GM21390 (cell line): ENCODE measurements around the gene C18orf63.
"Not testable (repeated sequence)": the region's sequence is repeated elsewhere in the genome, so short reads cannot be mapped to it uniquely, and the experiment has no call there.

Experiments used
- ATAC-seq: cut with Tn5 transposase; IDR thresholded peaks from one replicate; pipeline ENCODE4 v1.9.1; 2021; ENCODE audit not compliant: unreplicated experiment

C18orf63 gene

GRCh38 chr18:74315464-74316256, at the start of gene C18orf63:
TSS of gene C18orf63 (plus strand) at chr18:74315839. CDS start at chr18:74317866, 2,027 bp downstream.
- ATAC-seq: no peak

- ATAC-seq: no peak
These were observed 49.5 kb upstream of the C18orf63 start for GRCh38 chr18:74266161-74266560.

GRCh38 chr18:74268175-74268574, 47.5 kb upstream of the C18orf63 start:
- ATAC-seq: no peak

- no peak for ATAC-seq
These were observed 46.6 kb upstream of the C18orf63 start for GRCh38 chr18:74268933-74269620.

- no peak for ATAC-seq
These were observed 44.0 kb upstream of the C18orf63 start for GRCh38 chr18:74271635-74272034.

- ATAC-seq: no peak
These were observed 42.2 kb upstream of the C18orf63 start for GRCh38 chr18:74273394-74273793.

- ATAC-seq: no peak
These were observed 40.9 kb upstream of the C18orf63 start for GRCh38 chr18:74274700-74275099.

GRCh38 chr18:74275736-74276135, 39.9 kb upstream of the C18orf63 start:
- no peak for ATAC-seq

- no peak for ATAC-seq
These were observed 39.0 kb upstream of the C18orf63 start for GRCh38 chr18:74276609-74277008.

- ATAC-seq: no peak
These were observed 38.3 kb upstream of the C18orf63 start for GRCh38 chr18:74277296-74277695.

GRCh38 chr18:74278058-74278457, 37.6 kb upstream of the C18orf63 start:
- no peak for ATAC-seq

- ATAC-seq: no peak
These were observed 36.7 kb upstream of the C18orf63 start for GRCh38 chr18:74278983-74279382.

GRCh38 chr18:74281011-74281979, 34.3 kb upstream of the C18orf63 start:
- ATAC-seq: no peak

- ATAC-seq: no peak
These were observed 33.5 kb upstream of the C18orf63 start for GRCh38 chr18:74281980-74282754.

GRCh38 chr18:74282755-74283554, 32.7 kb upstream of the C18orf63 start:
- no peak for ATAC-seq

- no peak for ATAC-seq
These were observed 32.0 kb upstream of the C18orf63 start for GRCh38 chr18:74283646-74284045.

GRCh38 chr18:74284191-74284979, 31.3 kb upstream of the C18orf63 start:
- ATAC-seq: no peak

- ATAC-seq: no peak
These were observed 30.7 kb upstream of the C18orf63 start for GRCh38 chr18:74284980-74285355.

GRCh38 chr18:74285583-74285982, 30.1 kb upstream of the C18orf63 start:
- not testable (repeated sequence) for ATAC-seq
